SK-N-SH treated with all-trans-retinoic acid at 6 μM for 48 hours (cell line): ENCODE data around the gene ICA1.

Source experiments
- ATAC-seq: fragments of 200-7000 bp; cut with Tn5 transposase; 3 replicates; pipeline ENCODE4 v1.9.1; 2020; ENCODE audit warnings: mild to moderate bottlenecking, moderate library complexity
- BACH2 ChIP-seq: fragments of 250-450 bp; sonication (Bioruptor Pico); IDR thresholded peaks from 2 replicates; pipeline ENCODE4 v1.9.0; 2021; ENCODE audit warnings: mild to moderate bottlenecking, borderline replicate concordance
- CREB5 ChIP-seq: fragments of 250-450 bp; sonication (Bioruptor Pico); IDR thresholded peaks from 2 replicates; pipeline ENCODE4 v1.5.1; 2020; ENCODE audit warnings: low read depth, mild to moderate bottlenecking, moderate library complexity
- CSDC2 ChIP-seq: fragments of 250-450 bp; sonication (Bioruptor Pico); IDR thresholded peaks from 2 replicates; pipeline ENCODE4 v1.5.0; 2020; ENCODE audit warnings: mild to moderate bottlenecking, moderate library complexity
- CSRNP3 ChIP-seq: fragments of 250-450 bp; sonication (Bioruptor Pico); IDR thresholded peaks from 2 replicates; pipeline ENCODE4 v1.5.1; 2021; ENCODE audit warnings: mild to moderate bottlenecking, moderate library complexity
- ESRRG ChIP-seq: fragments of 250-450 bp; sonication (Bioruptor Pico); IDR thresholded peaks from 2 replicates; pipeline ENCODE4 v1.6.1; 2021; ENCODE audit warnings: mild to moderate bottlenecking
- GLIS3 ChIP-seq: fragments of 250-450 bp; sonication (Bioruptor Pico); IDR thresholded peaks from 2 replicates; pipeline ENCODE4 v1.5.0; 2020; ENCODE audit warnings: mild to moderate bottlenecking, moderate library complexity
- ISL1 ChIP-seq: fragments of 250-450 bp; sonication (Bioruptor Pico); IDR thresholded peaks from 2 replicates; pipeline ENCODE4 v2.1.2; 2022; ENCODE audit warnings: mild to moderate bottlenecking, moderate library complexity
- OSR1 ChIP-seq: fragments of 250-450 bp; sonication (Bioruptor Pico); IDR thresholded peaks from 2 replicates; pipeline ENCODE4 v1.8.0; 2022; ENCODE audit warnings: moderate library complexity, mild to moderate bottlenecking, inconsistent platforms
- PATZ1 ChIP-seq: fragments of 250-450 bp; sonication (Bioruptor Pico); IDR thresholded peaks from 2 replicates; pipeline ENCODE4 v1.8.0; 2020; ENCODE audit warnings: mild to moderate bottlenecking, moderate library complexity, borderline replicate concordance
- POU6F1 ChIP-seq: fragments of 250-450 bp; sonication (Bioruptor Pico); IDR thresholded peaks from 2 replicates; pipeline ENCODE4 v1.8.0; 2021; ENCODE audit warnings: low read depth, mild to moderate bottlenecking, moderate library complexity, borderline replicate concordance
- RARB ChIP-seq: fragments of 250-450 bp; sonication (Bioruptor Pico); IDR thresholded peaks from 2 replicates; pipeline ENCODE4 v1.8.0; 2021; ENCODE audit warnings: mild to moderate bottlenecking, moderate library complexity
- SNAI2 ChIP-seq: fragments of 250-450 bp; sonication (Bioruptor Pico); IDR thresholded peaks from 2 replicates; pipeline ENCODE4 v1.5.0; 2020; ENCODE audit warnings: mild to moderate bottlenecking, moderate library complexity
- TCF4 ChIP-seq: fragments of 250-450 bp; sonication (Bioruptor Pico); IDR thresholded peaks from 2 replicates; pipeline ENCODE4 v1.8.0; 2021; ENCODE audit warnings: mild to moderate bottlenecking, moderate library complexity, borderline replicate concordance
- ZC3H10 ChIP-seq: fragments of 250-450 bp; sonication (Bioruptor Pico); IDR thresholded peaks from 2 replicates; pipeline ENCODE4 v1.5.1; 2021; ENCODE audit warnings: mild to moderate bottlenecking, moderate library complexity
- ZFP3 ChIP-seq: fragments of 250-450 bp; sonication (Bioruptor Pico); IDR thresholded peaks from 2 replicates; pipeline ENCODE4 v1.5.0; 2020; ENCODE audit warnings: mild to moderate bottlenecking, moderate library complexity
- ZFP30 ChIP-seq: fragments of 450-650 bp; formaldehyde crosslinking; IDR thresholded peaks from 2 replicates; pipeline ENCODE4 v1.5.0; 2022; ENCODE audit warnings: mild to moderate bottlenecking, moderate library complexity
- ZNF565 ChIP-seq: fragments of 450-650 bp; formaldehyde crosslinking; conservative IDR thresholded peaks from 2 replicates; pipeline ENCODE4 v1.5.0; 2020; ENCODE audit warnings: low read depth, mild to moderate bottlenecking, moderate library complexity
- ZNF70 ChIP-seq: fragments of 450-650 bp; formaldehyde crosslinking; IDR thresholded peaks from 2 replicates; pipeline ENCODE4 v1.5.0; 2020; ENCODE audit warnings: mild to moderate bottlenecking, moderate library complexity
- ZNF8 ChIP-seq: fragments of 450-650 bp; formaldehyde crosslinking; IDR thresholded peaks from 2 replicates; pipeline ENCODE4 v1.5.0; 2020; ENCODE audit warnings: mild to moderate bottlenecking, moderate library complexity

ICA1 gene

GRCh38 chr7:8221101-8221495, 40.9 kb downstream of the ICA1 start:
- TF ChIP-seq CSRNP3 (CRISPR knock-in tag), result no peak

GRCh38 chr7:8220376-8221100, 41.4 kb downstream of the ICA1 start:
- no peak for TF ChIP-seq ZNF565
- TF ChIP-seq SNAI2 (CRISPR knock-in tag), result no peak
- no peak for TF ChIP-seq ZFP3 (CRISPR knock-in tag)
- no peak for TF ChIP-seq ZFP30 (CRISPR knock-in tag)
- TF ChIP-seq OSR1 (CRISPR knock-in tag), result no peak
- no peak for TF ChIP-seq TCF4 (CRISPR knock-in tag)
- no peak for TF ChIP-seq ZC3H10 (CRISPR knock-in tag)
- TF ChIP-seq RARB (CRISPR knock-in tag), result no peak
- TF ChIP-seq GLIS3 (CRISPR knock-in tag), result no peak
- no peak for TF ChIP-seq BACH2
- no peak for ATAC-seq

More at GRCh38 chr7:8221101-8221495, 40.9 kb downstream of the ICA1 start:
- no peak for ATAC-seq

- ATAC-seq, result peak; percentile 81
- TF ChIP-seq ZNF8 (no peak), POU6F1 (CRISPR knock-in tag) (no peak), ISL1 (no peak), PATZ1 (CRISPR knock-in tag) (no peak), BACH2 (no peak), GLIS3 (CRISPR knock-in tag) (no peak), ZNF565 (no peak), ZNF70 (CRISPR knock-in tag) (no peak)
- TF ChIP-seq, all 23 proteins: peak for 0
Measured at GRCh38 chr7:8217200-8218068, 44.5 kb downstream of the ICA1 start.

GRCh38 chr7:8216334-8216690, 45.7 kb downstream of the ICA1 start:
- no peak for ATAC-seq
- no peak for TF ChIP-seq BACH2
- no peak for TF ChIP-seq ISL1
- TF ChIP-seq ESRRG (CRISPR knock-in tag), result no peak

- no peak for ATAC-seq
- TF ChIP-seq ZNF565 (no peak), PATZ1 (CRISPR knock-in tag) (no peak), ESRRG (CRISPR knock-in tag) (no peak), BACH2 (no peak), ISL1 (no peak), ZFP30 (CRISPR knock-in tag) (no peak), POU6F1 (CRISPR knock-in tag) (no peak), OSR1 (CRISPR knock-in tag) (no peak), GLIS3 (CRISPR knock-in tag) (no peak), CSDC2 (CRISPR knock-in tag) (no peak), CREB5 (CRISPR knock-in tag) (no peak)
- TF ChIP-seq, all 23 proteins: peak for 0
Measured at GRCh38 chr7:8215648-8216333, 46.2 kb downstream of the ICA1 start.
